Measurements from ENCODE around the gene PLPPR4. TPM values are rescaled to one million over a fixed set of nuclear protein-coding genes. Genes with fewer than 3 reads are reported as not detected.

Gene PLPPR4
- 1 to 10 TPM in 2 of 6 donors, under 1 TPM in 4; 0.24 to 3.1 (median 0.66) TPM for total RNA-seq
- polyA plus RNA-seq, result 1 to 10 TPM in 1 of 2 donors, under 1 TPM in 1; 0.49 to 2.5 TPM

- no peak for TF ChIP-seq CTCF (IDR thresholded peaks at IDR 0.05)
- H3K4me1 ChIP-seq, result no peaks in the 10 kb centered on the region
- peaks cover 0 to 5% (median 0%) of the 10 kb centered on the region in 4 donors for H3K27me3 ChIP-seq
- ATAC-seq, result peak; percentile 61 to 95 (median 92)
- peak within 1 kb of the TSS in 3 of 4 donors; percentile 10 to 43 (median 27) for H3K4me3 ChIP-seq
- no peaks in the 10 kb centered on the region for H3K36me3 ChIP-seq
- no peak for FAIRE-seq
- H3K27ac ChIP-seq, result no peak within 1 kb of the TSS
- intact Hi-C loops (cut with DNase I), result no loop called here
- 2 to 3% methylated on average over 51 of the region's 51 CpGs for WGBS, 2 donors
- no peaks in the 10 kb centered on the region for H3K9me3 ChIP-seq
- peak; percentile 21 to 78 (median 38) for DNase-seq
Measured at GRCh38 chr1:99264201-99265021, at the start of gene PLPPR4. PLPPR4 (plus strand) TSS chr1:99264492; CDS start chr1:99264594, 102 bp downstream.

- FAIRE-seq (no peak), ATAC-seq (no peak), DNase-seq (no peak)
- H3K27ac ChIP-seq, result no peak overlapping the region
- 45 to 60% methylated on average over 5 of the region's 5 CpGs for WGBS, 2 donors
- no peaks in the 10 kb centered on the region for H3K4me1 ChIP-seq
- TF ChIP-seq CTCF (IDR thresholded peaks at IDR 0.05), result no peak
- intact Hi-C loops (cut with DNase I), result no loop called here
- no peaks in the 10 kb centered on the region for H3K9me3 ChIP-seq
- H3K27me3 ChIP-seq, result no peaks in the 10 kb centered on the region
- no peaks in the 10 kb centered on the region for H3K36me3 ChIP-seq
- no peak overlapping the region for H3K4me3 ChIP-seq
Measured at GRCh38 chr1:99216956-99217355, 47.3 kb upstream of the PLPPR4 start.

- ATAC-seq, result no peak
Measured at GRCh38 chr1:99217599-99217998, 46.7 kb upstream of the PLPPR4 start.

GRCh38 chr1:99218572-99218971, 45.7 kb upstream of the PLPPR4 start:
- TF ChIP-seq CTCF (IDR thresholded peaks at IDR 0.05), result no peak
- FAIRE-seq (no peak), DNase-seq (no peak), ATAC-seq (no peak)
- intact Hi-C loops (cut with DNase I), result no loop called here
- Histone ChIP-seq H3K27me3 (no peaks in the 10 kb centered on the region), H3K4me3 (no peak overlapping the region), H3K27ac (no peak overlapping the region), H3K36me3 (no peaks in the 10 kb centered on the region), H3K4me1 (no peaks in the 10 kb centered on the region), H3K9me3 (no peaks in the 10 kb centered on the region)
- WGBS, 2 donors, result 61 to 67% methylated on average over 4 of the region's 4 CpGs

More at GRCh38 chr1:99217599-99217998, 46.7 kb upstream of the PLPPR4 start:
- FAIRE-seq (no peak), DNase-seq (no peak)
- Histone ChIP-seq H3K27ac (no peak overlapping the region), H3K4me1 (no peaks in the 10 kb centered on the region), H3K36me3 (no peaks in the 10 kb centered on the region), H3K9me3 (no peaks in the 10 kb centered on the region), H3K27me3 (no peaks in the 10 kb centered on the region), H3K4me3 (no peak overlapping the region)
- WGBS, 2 donors, result 33 to 34% methylated on average over 4 of the region's 4 CpGs
- intact Hi-C loops (cut with DNase I), result no loop called here
- no peak for TF ChIP-seq CTCF (IDR thresholded peaks at IDR 0.05)

GRCh38 chr1:99218999-99219398, 45.3 kb upstream of the PLPPR4 start:
- intact Hi-C loops (cut with DNase I), result no loop called here
- TF ChIP-seq CTCF (IDR thresholded peaks at IDR 0.05), result no peak
- no peaks in the 10 kb centered on the region for H3K4me1 ChIP-seq
- no peaks in the 10 kb centered on the region for H3K36me3 ChIP-seq
- H3K4me3 ChIP-seq, result no peak overlapping the region
- no peak overlapping the region for H3K27ac ChIP-seq
- ATAC-seq (no peak), DNase-seq (no peak), FAIRE-seq (no peak)
- H3K27me3 ChIP-seq, result no peaks in the 10 kb centered on the region
- no peaks in the 10 kb centered on the region for H3K9me3 ChIP-seq

All from pancreas (tissue), 10 donors.